Right renal pelvis (tissue), 4 donors: ENCODE measurements around the gene PRRX2. TPM values are rescaled to one million over a fixed set of nuclear protein-coding genes. Genes with fewer than 3 reads are reported as not detected.
A peak's percentile ranks its signal among the peaks of the same experiment; 100 is the strongest.
"Not testable (repeated sequence)": the region's sequence is repeated elsewhere in the genome, so short reads cannot be mapped to it uniquely, and the experiment has no call there.

Experiments
- DNase-seq, 4 donors: peaks; one replicate each; pipeline ENCODE4 v3.0.0-alpha.2; 2013; ENCODE audit warnings: low read depth in 4 of 4, low spot score in 3 of 4, missing footprints in 1 of 4
- polyA plus RNA-seq, 4 donors: library from polyadenylated mRNA; unstranded; fragments of 120-200 nt; gene quantifications; one replicate each; pipeline ENCODE4 v1.2.1, GENCODE V29; 2013; ENCODE audit not compliant: insufficient read length in 4 of 4

PRRX2 gene
- polyA plus RNA-seq, 4 donors: 1.1 to 1.8 (median 1.2) TPM

GRCh38 chr9:129724456-129725190 lies 59.2 kb downstream of the PRRX2 start:
- DNase-seq: no peak

DNA sequence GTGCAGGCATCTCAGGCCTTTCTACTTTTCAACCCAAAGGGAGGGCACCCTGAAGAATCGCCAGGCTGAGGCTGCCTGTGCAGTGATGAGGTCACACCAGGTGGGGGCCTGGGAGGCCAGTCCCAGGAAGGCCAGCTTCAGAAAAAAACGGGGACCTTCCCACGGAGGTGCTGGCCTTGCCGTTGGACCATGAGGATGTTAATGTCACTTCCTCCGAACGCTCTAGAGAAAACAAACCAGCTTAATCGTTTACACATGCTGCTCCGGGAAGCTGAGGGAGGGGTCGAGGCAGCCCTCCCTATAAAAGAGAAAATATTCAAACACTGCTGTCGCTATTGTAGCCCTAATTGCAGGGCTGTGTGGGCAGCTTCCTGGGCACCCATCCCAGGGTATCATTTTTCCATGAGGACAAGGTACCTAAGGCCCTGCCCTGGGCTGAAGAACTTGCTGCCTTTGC lies 60.4 kb downstream of the PRRX2 start:
- no peak for DNase-seq

DNA sequence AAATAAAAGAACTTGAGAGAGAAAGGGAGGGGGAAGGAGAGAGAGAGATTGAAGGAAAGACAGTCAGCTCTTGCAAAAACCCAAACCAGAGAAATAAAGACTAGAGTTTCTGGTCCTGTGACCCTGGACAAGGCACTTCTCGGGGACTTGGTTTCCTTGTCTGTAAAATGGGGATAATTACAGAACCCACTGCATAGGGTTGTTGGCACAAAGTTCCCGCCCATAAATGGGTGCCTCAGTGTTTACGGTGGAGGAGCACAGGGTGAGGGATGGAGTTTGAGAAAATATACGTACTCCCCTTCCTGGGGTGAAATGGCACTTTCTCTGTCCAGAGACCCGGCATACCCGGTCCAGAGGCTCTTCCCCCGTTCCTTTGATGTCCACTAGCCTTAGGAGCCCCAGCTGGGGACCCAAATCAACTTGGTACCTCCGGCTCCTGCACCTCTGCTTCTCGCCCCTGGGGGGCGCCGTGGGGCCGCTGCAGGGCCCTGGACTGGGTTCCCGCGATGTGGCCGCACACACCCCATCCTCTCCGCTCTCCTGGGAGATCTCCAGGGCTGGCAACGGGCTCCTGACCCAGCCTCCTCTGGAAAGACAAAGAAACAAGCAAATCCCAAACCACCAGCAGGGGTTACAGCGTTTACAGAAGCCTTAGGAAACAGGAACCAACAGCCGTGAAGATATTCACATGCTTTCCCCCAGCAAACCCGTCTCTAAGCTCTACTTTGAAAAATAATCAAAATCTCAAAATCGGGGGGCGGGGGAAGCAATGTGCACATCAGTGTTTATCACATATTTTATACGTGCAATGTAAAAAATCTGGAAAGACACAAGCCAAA lies 61.1 kb downstream of the PRRX2 start:
- no peak for DNase-seq

DNA sequence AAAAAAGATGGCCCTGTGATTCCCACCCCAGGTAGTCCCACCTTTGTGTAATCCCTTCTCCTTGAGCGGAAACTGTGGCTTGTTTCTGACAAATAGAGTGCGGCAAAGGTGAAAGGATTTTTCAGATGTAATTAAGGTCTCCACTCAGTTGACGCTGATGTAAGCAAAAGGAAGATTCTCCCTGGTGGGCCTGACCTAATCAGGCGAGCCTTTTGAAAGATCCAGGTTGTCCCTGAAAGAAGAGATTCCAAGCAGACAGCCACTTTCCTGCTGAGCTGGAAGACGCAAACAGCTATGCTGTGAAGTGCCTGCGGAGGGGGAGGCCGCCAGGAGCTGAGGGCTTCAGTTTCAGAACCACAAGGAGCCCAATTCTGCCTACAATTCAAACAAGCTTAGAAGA lies 63.3 kb downstream of the PRRX2 start:
- no peak for DNase-seq

GRCh38 chr9:129731477-129732085 lies 66.1 kb downstream of the PRRX2 start:
- DNase-seq: no peak

- DNase-seq: no peak
These were observed 66.7 kb downstream of the PRRX2 start for GRCh38 chr9:129732100-129732499.

DNA sequence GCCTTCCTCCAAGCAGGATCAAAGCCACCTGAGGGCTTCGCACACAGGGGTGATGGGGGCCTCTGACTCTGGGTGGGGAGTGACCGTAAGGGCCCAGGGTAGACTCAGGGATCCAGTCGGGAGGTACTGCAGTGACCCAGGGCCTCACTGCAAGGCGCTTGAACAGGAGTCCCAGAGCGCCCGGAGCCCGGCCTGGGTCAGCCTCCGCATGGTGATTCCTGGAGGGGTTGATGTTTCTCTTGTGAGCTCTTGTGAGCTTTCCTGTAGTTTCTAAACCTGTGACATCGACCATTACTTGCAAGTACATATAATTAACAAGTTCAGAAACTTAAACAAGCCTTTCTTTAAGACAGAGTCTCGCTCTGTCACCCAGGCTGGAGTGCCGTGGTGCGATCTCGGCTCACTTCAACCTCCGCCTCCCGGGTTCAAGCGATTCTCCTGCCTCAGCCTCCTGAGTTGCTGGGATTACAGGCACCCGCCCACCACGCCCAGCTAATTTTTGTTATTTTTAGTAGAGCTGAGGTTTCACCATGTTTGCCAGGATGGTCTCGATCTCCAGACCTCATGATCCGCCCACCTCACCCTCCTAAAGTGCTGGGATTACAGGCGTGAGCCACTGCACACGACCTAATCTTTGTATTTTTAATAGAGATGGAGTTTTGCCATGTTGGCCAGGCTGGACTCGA lies 67.6 kb downstream of the PRRX2 start:
- DNase-seq: no peak

DNA sequence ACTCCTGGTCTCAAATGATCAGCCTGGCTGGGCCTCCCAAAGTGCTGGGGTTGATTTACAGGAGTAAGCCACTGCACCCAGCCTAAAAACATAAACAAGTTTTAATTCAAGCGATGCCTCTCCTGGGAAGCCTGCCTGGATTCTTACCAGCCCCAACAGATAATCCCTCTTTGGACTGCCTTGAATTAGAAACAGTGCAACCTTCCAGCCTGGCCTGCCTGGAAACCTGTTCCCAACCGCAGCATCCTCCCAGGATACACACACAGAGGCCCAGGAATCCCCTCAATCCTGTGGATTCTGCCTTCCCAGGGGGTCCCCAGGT lies 68.1 kb downstream of the PRRX2 start:
- no peak for DNase-seq

GRCh38 chr9:129735546-129735945 lies 70.1 kb downstream of the PRRX2 start:
- DNase-seq: no peak

DNA sequence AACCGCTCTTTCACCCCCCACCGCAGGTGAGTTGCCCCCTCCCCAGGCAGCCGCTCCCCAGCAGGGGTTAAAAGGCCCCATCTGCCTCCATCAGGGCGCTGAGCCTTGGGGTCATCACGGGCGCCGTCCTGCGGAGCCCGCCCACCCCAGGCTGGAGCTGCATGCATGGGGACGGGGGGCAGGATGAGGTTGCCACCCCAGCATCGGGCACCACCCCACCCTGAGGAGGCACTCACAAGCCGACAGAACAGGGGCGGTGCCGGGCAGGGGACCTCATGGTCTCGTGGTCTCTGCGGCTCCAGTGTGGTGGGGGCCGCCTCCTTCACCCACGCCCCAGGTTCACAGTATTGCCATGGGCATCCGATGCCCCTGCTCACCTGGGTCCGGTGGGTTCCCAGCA lies 70.9 kb downstream of the PRRX2 start:
- DNase-seq: no peak

GRCh38 chr9:129737479-129738274 lies 72.2 kb downstream of the PRRX2 start:
- peak; percentile 63 to 79 (median 78) for DNase-seq

DNA sequence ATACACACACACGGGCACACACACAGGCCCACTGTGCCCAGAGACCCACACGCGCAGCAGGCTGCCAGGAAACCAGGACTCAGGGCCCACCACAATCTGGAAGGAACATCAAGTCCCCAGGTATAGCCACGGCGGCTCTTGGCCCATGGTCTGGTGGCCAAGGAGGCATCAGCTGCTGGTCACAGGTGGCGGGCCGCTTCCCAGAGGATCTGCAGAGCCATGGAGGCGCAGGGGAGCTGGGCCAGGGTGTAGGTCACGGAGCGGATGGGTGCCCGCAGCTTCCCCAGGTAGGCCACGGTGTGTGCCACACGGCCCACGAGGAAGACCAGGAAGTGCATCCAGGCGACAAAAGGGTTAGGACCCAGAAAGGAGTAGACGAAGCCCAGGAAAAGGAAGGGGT lies 74.0 kb downstream of the PRRX2 start:
- DNase-seq: no peak

- DNase-seq: no peak
These were observed 74.7 kb downstream of the PRRX2 start for GRCh38 chr9:129740174-129740573.

GRCh38 chr9:129740666-129741464 lies 75.4 kb downstream of the PRRX2 start:
- no peak for DNase-seq

DNA sequence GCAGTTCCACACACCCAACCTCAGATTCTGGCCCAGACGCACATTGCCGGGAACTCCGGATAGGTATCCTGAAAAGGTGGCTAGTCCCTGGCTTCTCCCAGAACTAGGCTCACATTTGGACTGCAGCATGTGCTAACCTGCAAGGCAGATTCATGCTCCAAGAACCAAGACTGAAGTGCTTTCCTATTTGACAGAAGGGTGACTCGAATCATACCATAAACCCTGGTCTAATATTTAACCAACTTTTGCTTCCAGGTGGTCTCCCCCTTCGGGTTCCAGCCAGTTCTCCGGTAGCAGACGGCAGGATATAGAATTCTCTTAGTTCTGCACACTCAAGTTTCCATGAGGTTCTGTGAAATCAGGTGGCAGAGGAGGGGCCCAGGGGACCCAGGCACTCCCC lies 79.8 kb downstream of the PRRX2 start:
- peak in 1 of 4 donors; percentile 44 for DNase-seq

DNA sequence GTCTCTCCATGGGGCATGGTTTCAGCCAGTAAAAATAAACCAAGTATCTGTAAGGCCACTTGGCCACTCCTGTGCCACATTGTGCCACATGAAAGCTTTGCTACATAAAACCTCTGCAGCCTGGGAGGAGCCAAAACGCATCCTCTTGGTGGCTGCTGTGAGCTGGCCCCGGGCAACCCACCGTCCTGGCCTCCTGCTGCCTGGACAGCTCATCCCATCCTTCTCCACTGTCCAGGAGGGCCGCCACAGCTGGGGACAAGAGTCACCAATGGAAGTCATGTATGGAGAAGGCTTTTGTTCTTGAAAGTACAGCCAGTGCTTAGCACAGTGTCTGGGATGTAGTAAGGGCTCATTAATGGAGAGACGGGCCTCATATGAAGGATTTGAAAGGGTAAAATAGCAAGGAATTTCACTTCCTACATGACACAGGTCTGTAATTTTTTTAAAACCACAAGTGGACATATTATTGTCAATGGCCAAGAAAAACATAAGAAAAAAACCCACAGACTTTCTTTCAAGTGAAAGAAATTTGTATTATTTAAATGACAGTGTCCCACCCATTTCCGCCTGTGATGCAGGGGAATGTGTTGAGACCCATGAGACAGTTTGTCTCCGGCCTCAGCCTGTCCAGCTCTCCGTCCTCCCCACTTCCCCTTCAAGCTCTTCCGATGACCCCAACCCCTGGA lies 80.8 kb downstream of the PRRX2 start:
- DNase-seq: no peak

- DNase-seq: no peak
These were observed 82.8 kb downstream of the PRRX2 start for GRCh38 chr9:129748249-129748648.

GRCh38 chr9:129749052-129749451 lies 83.6 kb downstream of the PRRX2 start:
- not testable (repeated sequence) for DNase-seq

DNA sequence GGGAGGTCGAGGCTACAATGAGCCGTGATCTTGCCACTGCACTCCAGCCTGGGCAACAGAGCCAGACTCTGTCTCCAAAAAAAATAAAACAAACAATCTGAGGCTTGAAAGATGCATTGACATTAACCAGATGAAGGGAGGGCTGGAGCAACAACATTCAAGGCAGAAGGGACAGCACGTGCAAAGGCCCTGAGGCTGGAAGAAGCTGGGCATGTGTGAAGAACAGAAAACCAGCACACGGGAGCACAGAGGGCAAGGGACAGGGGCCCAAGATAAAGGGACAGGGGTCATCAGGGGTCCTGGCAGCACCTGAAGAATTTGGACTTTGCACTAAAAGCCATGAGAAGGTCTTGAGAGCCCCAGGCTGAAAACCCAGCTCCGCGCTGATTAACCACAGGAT lies 84.1 kb downstream of the PRRX2 start:
- DNase-seq: no peak
